HepG2 (cell line): ENCODE data around the gene TULP4. TPM values are rescaled to one million over a fixed set of nuclear protein-coding genes. Genes with fewer than 3 reads are reported as not detected.

Source experiments
- BRF2 ChIP-seq: sonication (generic); formaldehyde crosslinking; IDR thresholded peaks from 2 replicates; pipeline ENCODE4 v1.8.1; 2022; ENCODE audit warnings: mild to moderate bottlenecking, missing genetic modification reagents
- IRX3 ChIP-seq: sonication (generic); formaldehyde crosslinking; IDR thresholded peaks from 2 replicates; pipeline ENCODE4 v1.8.1; 2023; ENCODE audit warnings: mild to moderate bottlenecking, low read depth, missing genetic modification reagents, borderline replicate concordance
- SATB2 ChIP-seq: sonication (generic); formaldehyde crosslinking; IDR thresholded peaks from 2 replicates; pipeline ENCODE4 v1.5.0; 2020; ENCODE audit warnings: missing genetic modification reagents
- ZBTB49 ChIP-seq: sonication (generic); formaldehyde crosslinking; IDR thresholded peaks from 2 replicates; pipeline ENCODE4 v1.4.0; 2020; ENCODE audit warnings: missing genetic modification reagents, borderline replicate concordance
- ZNF292 ChIP-seq: sonication (generic); formaldehyde crosslinking; IDR thresholded peaks from 2 replicates; pipeline ENCODE4 v1.8.1; 2022; ENCODE audit warnings: mild to moderate bottlenecking, low read depth, missing genetic modification reagents, borderline replicate concordance
- ZNF343 ChIP-seq: sonication (generic); formaldehyde crosslinking; IDR thresholded peaks from 2 replicates; pipeline ENCODE4 v1.4.0; 2020; ENCODE audit warnings: mild to moderate bottlenecking, missing genetic modification reagents
- ZNF773 ChIP-seq: sonication (generic); formaldehyde crosslinking; IDR thresholded peaks from 2 replicates; pipeline ENCODE4 v1.4.0; 2020; ENCODE audit warnings: missing genetic modification reagents, borderline replicate concordance
- polyA plus RNA-seq, 8 experiments: library from polyadenylated mRNA; depleted of rRNA in 3 of 8; stranded (reverse) in 7 of 8; unstranded in 1 of 8; fragments of >200 nt; fragmentation: Illumina TruSeq in 4 of 8; extraction: Trizol in 4 of 8; gene quantifications; 2 replicates each; pipeline versions ENCODE4 v1.2.1 to v1.2.3, GENCODE V29; 2011 to 2016; ENCODE audit warnings: low read depth in 4 of 8, missing spikeins in 1 of 8, mixed read lengths in 1 of 8; ENCODE audit not compliant: insufficient read depth in 1 of 8
- total RNA-seq, 5 experiments: library from RNA; depleted of rRNA; stranded (reverse); fragments of >200 nt; fragmentation: Illumina TruSeq; extraction: Trizol; gene quantifications; 2 replicates each; pipeline ENCODE4 v1.2.3, GENCODE V29; 2016; ENCODE audit warnings: low read depth in 1 of 5
- TF ChIP-seq, protein P1 (sequence below): sonication (generic); formaldehyde crosslinking; IDR thresholded peaks from 2 replicates; pipeline ENCODE4 v1.8.0; 2022; ENCODE audit warnings: missing genetic modification reagents, low read depth, mild to moderate bottlenecking, borderline replicate concordance
- TF ChIP-seq, protein P2 (sequence below): sonication (generic); formaldehyde crosslinking; IDR thresholded peaks from 2 replicates; pipeline ENCODE4 v1.5.0; 2020; ENCODE audit warnings: mild to moderate bottlenecking, missing genetic modification reagents

TULP4 gene
- total and polyA plus RNA-seq, 2 of the 13 experiments (the other 11 are each of a cell fraction or from before 2014, with no cell fraction given) = 21.1 to 122 TPM

GRCh38 chr6:158283304-158283980 is 28.8 kb upstream of the TULP4 start (continued):
- TF ChIP-seq BRF2 = no peak
- TF ChIP-seq, protein P1, sequence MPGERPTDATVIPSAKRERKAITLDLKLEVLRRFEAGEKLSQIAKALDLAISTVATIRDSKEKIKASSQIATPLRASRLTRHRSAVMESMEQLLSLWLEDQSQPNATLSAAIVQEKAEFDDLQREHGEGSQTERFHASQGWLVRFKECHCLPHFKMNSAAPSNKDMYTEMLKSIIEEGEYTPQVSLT = no peak
- no peak for TF ChIP-seq ZNF292 (CRISPR knock-in tag)
- TF ChIP-seq SATB2 = no peak
- TF ChIP-seq, protein P2, sequence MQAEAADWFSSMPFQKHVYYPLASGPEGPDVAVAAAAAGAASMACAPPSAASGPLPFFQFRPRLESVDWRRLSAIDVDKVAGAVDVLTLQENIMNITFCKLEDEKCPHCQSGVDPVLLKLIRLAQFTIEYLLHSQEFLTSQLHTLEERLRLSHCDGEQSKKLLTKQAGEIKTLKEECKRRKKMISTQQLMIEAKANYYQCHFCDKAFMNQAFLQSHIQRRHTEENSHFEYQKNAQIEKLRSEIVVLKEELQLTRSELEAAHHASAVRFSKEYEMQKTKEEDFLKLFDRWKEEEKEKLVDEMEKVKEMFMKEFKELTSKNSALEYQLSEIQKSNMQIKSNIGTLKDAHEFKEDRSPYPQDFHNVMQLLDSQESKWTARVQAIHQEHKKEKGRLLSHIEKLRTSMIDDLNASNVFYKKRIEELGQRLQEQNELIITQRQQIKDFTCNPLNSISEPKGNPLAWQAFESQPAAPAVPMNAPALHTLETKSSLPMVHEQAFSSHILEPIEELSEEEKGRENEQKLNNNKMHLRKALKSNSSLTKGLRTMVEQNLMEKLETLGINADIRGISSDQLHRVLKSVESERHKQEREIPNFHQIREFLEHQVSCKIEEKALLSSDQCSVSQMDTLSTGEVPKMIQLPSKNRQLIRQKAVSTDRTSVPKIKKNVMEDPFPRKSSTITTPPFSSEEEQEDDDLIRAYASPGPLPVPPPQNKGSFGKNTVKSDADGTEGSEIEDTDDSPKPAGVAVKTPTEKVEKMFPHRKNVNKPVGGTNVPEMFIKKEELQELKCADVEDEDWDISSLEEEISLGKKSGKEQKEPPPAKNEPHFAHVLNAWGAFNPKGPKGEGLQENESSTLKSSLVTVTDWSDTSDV (CRISPR knock-in tag) = no peak
- no peak for TF ChIP-seq IRX3 (CRISPR knock-in tag)
- TF ChIP-seq ZNF773 (CRISPR knock-in tag) = no peak
- TF ChIP-seq ZNF343 (CRISPR knock-in tag) = no peak
- no peak for TF ChIP-seq ZBTB49 (CRISPR knock-in tag)
